HuH-7 (cell line): Measurements from ENCODE around the gene B3GNT9.
A peak's percentile ranks its signal among the peaks of the same experiment; 100 is the strongest.

ENCODE experiments used
- DNase-seq: peaks from one replicate; pipeline ENCODE4 v3.0.0; 2011; ENCODE audit warnings: low spot score

B3GNT9 gene

GRCh38 chr16:67166598-67167168 lies 15.9 kb upstream of the B3GNT9 start:
- no peak for DNase-seq

- no peak for DNase-seq
Observed at GRCh38 chr16:67166110-67166547, 15.3 kb upstream of the B3GNT9 start.

GRCh38 chr16:67165121-67166078 lies 14.6 kb upstream of the B3GNT9 start:
- no peak for DNase-seq

DNA sequence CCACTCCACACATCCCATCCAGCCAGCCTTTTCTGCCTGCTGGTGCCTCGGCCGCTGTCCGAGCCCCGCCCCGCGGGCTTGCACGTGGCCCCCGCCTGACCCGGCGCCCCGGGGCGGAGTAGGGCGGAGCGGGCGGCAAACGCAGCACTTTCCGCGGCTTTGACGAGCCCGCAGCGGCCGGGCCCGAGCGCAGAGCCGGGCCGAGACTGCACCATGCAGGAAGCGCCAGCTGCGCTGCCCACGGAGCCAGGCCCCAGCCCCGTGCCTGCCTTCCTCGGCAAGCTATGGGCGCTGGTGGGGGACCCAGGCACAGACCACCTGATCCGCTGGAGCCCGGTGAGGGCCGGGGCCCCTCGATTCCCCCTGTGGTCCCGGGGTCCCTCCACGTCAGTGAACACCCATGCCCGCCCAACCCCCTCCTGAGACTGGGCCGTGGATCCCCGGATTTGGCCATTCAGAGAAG lies 13.8 kb upstream of the B3GNT9 start, which contains the start of gene HSF4:
TSS of gene HSF4 (plus strand) at position 147 of the 463 bp plus-strand sequence. CDS start at position 214, 67 bp downstream.
- DNase-seq = no peak

DNA sequence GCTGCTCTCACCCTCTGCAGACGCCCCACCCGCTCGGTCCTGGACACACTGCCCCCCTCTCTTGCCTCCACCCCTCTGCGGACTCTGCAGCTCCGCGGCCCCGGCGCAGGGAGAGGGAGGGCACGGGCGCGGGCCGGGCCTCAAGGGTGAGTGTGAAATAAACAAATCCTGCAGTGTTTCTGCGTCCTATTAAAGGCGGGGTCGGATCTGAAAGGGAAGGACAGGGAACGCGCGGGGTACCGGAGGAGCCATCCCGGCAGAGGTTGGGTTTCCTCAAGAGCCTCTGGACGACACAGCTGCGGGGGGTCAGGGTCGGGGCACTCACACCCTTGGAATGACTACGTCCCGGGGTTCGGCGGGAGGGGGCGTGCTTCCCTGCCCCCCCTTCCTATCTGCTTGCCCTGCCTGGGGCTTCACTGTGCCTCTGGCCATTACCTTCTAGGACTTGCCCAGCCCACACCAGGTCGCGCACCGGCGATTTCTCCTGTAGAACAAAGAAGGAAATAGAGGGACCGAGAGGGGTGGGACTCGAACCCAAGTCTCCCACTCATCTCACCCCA lies 13.3 kb upstream of the B3GNT9 start:
- DNase-seq = no peak

GRCh38 chr16:67163164-67163998 lies 12.6 kb upstream of the B3GNT9 start:
- no peak for DNase-seq

- DNase-seq = no peak
Observed at GRCh38 chr16:67162506-67163163, 11.8 kb upstream of the B3GNT9 start.

GRCh38 chr16:67161595-67162058 lies 10.8 kb upstream of the B3GNT9 start:
- no peak for DNase-seq

DNA sequence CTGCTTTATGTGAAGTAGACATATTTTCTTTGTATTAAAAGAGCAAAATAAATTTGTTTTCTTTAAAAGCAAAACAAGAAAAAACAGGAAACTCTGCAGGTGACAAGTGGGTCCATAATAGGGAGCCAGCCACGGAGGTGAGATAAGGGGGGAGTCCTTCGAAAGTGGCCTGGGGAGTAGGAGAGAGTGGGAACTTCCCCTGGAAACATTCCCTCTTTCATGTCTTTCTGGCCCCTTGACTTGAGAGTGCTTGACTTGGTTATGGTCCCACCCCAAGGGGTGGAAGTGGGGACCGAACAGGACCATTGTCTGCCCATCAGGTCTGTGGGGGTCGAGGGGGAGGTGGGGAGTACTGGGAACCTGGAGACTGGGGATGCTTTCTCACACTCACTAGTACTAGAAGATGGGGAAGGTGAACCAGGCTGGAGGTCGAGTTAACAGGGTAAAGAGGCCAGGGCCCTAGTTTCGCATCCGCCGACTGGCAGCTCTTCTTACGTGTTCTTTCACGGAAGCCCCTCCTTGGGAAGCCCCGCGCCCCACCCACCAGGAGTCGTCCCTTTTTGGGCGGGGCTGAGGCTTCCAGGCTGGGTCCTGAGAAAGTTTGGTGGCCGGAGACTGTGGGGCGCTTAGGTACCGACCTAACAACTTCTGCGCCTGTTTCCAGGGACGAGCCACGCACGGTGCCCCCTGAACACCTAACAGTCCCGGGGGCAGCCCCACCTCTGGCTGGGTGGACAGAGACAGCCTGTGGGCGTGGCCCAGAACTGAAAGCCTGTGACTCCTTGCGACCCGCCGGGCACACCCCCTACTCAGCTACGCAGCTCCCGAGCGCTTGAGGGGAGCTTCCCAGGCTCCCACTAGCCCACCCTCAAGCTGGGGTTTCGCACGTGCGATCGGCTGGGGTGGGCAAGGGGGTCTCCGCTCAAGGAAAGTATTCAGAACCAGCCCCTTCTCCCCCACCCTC lies 8.1 kb upstream of the B3GNT9 start:
- no peak for DNase-seq

GRCh38 chr16:67157892-67158635 lies 7.3 kb upstream of the B3GNT9 start:
- DNase-seq = no peak

DNA sequence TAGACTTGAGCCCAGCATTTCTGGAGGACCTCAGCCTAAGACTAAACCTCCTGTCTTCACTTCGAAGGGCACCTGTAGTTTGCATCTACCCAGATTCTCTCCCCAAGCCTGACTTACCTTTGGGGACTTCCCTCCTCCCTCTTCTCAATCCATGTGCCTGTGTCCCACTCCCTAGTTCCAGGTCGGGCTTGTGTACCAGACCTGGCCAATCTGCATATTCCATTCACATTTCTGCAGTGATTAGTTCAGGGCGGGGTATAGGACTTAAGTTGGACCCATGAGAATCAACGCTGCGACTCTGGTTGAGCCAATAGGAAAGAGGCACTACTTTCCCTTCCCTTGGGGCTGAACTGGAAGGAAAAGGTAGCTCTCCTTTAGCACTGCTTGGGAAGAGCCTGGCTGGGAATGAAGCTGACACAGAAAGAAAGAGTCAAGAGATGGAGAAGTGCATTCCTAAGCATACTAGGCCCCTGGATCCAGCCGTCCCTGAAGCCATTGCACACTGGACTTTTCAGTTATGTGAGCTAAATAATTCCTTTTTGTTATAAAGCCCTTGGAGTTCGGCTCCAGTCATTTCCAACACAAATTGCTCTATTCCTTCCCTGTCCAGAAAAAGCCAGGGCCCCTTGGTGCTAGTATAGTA lies 6.4 kb upstream of the B3GNT9 start:
- no peak for DNase-seq

DNA sequence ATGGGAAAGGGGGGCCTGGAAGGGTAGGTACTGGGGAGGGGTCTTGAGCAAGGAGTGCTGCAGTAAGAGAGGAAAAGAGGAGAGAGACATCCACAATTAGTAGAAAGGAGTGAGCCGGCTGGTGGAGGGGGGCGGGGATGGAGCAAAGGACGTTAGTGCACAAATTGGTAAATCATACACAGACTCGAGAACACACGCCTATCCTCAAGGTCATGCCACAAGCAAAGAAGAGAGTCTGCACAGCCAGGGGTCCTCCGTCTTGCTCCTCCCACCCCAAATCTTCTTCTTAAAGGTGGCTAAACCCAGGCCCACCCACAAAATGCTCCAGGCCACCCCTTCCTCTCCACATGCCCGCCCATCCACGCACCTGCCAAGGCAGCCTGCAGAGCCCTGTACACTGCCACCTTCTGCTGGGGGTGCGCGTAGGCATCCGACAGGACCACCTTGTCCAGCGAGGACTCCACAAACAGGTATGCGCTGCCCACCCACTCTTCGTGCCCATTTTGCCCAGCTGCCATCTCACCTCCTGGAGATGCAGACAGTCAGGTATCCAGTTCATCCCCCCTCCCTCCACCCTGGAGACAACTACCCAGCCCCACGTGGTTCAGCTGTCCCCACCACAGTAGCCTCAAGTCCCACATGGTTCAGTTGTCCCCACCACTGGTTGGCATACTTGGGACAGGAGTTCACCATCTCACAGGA lies 5.5 kb upstream of the B3GNT9 start:
- DNase-seq = no peak

GRCh38 chr16:67155295-67156142 lies 4.7 kb upstream of the B3GNT9 start:
- DNase-seq = peak; percentile 90

DNA sequence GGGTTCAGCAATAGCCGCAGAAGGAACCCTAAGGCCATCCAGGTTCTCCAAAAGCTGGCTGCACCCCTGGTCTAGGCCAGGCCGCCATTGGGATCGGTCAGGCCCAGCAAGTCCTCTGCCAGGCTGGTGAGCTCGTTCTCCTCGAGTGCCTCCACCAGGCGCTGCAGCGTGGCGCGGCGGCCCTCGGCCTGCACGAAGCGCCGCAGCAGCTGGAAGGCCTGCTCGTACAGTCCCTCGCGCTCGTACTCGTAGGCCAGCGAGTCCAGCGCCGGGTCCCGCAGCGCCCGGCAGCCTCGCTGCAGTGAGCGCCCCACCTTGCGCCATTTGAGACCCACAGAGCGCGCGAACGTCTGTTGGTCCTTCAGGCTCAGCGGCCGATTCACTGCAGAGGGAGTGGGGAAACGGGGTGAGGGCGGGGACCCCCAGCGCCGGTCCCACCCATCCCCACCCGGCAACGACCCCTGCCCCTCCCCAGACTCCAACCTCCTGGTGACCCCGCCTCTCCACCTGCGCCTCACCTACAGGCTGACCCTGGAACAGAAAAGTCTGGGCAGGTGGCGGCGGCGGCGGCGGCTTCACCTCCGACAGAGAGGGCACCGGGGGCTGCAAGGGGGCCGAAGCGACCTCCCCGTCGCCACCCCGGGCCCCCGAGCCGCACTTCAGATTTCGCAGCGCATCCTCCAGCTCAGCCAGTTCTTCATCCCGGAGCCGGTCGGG lies 3.9 kb upstream of the B3GNT9 start:
- DNase-seq = no peak

- DNase-seq = no peak
Observed at GRCh38 chr16:67151431-67152097, 766 bp upstream of the B3GNT9 start.
